ENCODE measurements around the gene SLC16A14. TPM values are rescaled to one million over a fixed set of nuclear protein-coding genes. Genes with fewer than 3 reads are reported as not detected.
A peak's percentile ranks its signal among the peaks of the same experiment; 100 is the strongest.

The SLC16A14 gene
- total RNA-seq, 4 donors from 2014 or later, result 0.85 to 4.1 (median 2.7) TPM

DNA sequence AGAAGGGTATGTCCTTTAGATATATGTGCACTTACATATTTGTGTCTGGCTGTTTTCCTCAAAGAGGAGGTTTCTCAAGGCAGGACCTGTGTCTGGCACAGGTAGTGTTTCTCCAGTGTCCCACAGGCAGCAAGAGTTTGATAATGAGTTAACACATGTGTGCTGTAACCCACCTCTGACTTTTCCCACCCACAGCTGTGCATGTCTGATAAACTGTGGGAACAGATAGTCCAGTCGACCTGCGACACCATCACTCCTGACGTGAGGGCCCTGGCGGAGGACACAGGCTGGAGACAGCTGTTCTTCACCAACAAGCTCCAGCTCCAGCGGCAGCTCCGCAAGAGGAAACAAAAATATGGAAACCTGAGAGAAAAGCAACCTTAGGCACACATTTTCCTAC is 58.2 kb downstream of the SLC16A14 start:
- H3K4me1 ChIP-seq, result peaks cover 0 to 9% (median 0%) of the 10 kb centered on the region in 3 donors
- H3K27ac ChIP-seq, result no peak overlapping the region
- ATAC-seq, result no peak
- 97 to 100% methylated on average over 3 to 4 of the region's 6 CpGs for WGBS, 2 donors (ENCODE audit: low coverage in 1 of 2)
- H3K27me3 ChIP-seq, result no peaks in the 10 kb centered on the region
- H3K36me3 ChIP-seq, result no peaks in the 10 kb centered on the region
- no peak overlapping the region for H3K4me3 ChIP-seq
- H3K9me3 ChIP-seq, result no peaks in the 10 kb centered on the region
- TF ChIP-seq POLR2AphosphoS5 (IDR thresholded peaks at IDR 0.05) (no peak), POLR2A (IDR thresholded peaks at IDR 0.05) (no peak)
- TF ChIP-seq, protein P1, sequence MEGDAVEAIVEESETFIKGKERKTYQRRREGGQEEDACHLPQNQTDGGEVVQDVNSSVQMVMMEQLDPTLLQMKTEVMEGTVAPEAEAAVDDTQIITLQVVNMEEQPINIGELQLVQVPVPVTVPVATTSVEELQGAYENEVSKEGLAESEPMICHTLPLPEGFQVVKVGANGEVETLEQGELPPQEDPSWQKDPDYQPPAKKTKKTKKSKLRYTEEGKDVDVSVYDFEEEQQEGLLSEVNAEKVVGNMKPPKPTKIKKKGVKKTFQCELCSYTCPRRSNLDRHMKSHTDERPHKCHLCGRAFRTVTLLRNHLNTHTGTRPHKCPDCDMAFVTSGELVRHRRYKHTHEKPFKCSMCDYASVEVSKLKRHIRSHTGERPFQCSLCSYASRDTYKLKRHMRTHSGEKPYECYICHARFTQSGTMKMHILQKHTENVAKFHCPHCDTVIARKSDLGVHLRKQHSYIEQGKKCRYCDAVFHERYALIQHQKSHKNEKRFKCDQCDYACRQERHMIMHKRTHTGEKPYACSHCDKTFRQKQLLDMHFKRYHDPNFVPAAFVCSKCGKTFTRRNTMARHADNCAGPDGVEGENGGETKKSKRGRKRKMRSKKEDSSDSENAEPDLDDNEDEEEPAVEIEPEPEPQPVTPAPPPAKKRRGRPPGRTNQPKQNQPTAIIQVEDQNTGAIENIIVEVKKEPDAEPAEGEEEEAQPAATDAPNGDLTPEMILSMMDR (IDR thresholded peaks at IDR 0.05), result no peak

GRCh38 chr2:230008708-230009066 is 60.0 kb downstream of the SLC16A14 start:
- no peaks in the 10 kb centered on the region for H3K36me3 ChIP-seq
- no peak overlapping the region for H3K4me3 ChIP-seq
- peaks cover 0 to 9% (median 0%) of the 10 kb centered on the region in 3 donors for H3K4me1 ChIP-seq
- 82 to 95% methylated on average over 1 of the region's 1 CpG for WGBS, 2 donors (ENCODE audit: low coverage in 1 of 2)
- TF ChIP-seq, protein P1 (IDR thresholded peaks at IDR 0.05), result no peak
- TF ChIP-seq EP300 (IDR thresholded peaks at IDR 0.05) (no peak), POLR2AphosphoS5 (IDR thresholded peaks at IDR 0.05) (no peak), POLR2A (IDR thresholded peaks at IDR 0.05) (no peak)
- H3K27me3 ChIP-seq, result no peaks in the 10 kb centered on the region
- no peak for ATAC-seq
- no peak overlapping the region for H3K27ac ChIP-seq
- H3K9me3 ChIP-seq, result no peaks in the 10 kb centered on the region

DNA sequence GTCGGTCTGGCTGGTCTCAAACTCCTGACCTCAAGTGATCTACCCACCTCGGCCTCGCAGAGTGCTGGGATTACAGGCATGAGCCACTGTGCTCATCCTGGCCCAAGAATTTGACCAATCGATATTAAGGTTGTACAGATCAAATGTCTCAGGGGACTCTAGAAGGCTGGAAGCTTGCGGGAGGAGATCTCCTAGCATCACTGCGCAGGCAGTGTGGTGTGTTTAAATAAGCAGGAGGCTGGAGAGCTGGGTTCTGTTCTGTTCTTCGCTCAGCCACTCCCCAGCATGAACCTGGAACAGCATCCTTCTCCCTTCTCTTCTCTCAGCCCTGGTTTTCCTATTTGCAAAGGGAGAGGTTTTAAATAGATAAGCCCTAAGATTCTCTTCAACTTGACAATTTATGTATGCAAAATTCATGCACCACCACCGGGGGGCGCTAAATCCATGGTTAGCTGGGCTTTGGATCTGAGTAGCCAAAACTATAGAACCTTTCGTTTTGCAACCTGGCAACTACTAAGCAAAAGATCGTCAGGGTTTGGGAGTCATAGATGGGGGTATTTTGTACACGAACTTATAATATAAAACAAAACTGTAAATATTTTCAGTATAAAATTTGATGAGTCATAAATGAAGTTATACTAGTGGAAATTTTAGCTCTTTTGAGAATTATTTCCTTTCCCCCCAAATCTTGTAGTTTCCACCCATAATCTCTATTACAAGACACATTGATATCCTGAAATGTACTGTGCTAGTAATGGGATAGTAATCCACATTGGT is 60.6 kb downstream of the SLC16A14 start:
- H3K27me3 ChIP-seq, result no peaks in the 10 kb centered on the region
- 26 to 39% methylated on average over 5 to 9 of the region's 12 CpGs for WGBS, 2 donors (ENCODE audit: low coverage in 1 of 2)
- H3K4me1 ChIP-seq, result peaks cover 0 to 9% (median 0%) of the 10 kb centered on the region in 3 donors
- TF ChIP-seq POLR2A (IDR thresholded peaks at IDR 0.05) (no peak), POLR2AphosphoS5 (IDR thresholded peaks at IDR 0.05) (no peak)
- TF ChIP-seq, protein P1 (IDR thresholded peaks at IDR 0.05), result peak; percentile 61 to 81 (median 72)
- H3K4me3 ChIP-seq, result no peak overlapping the region
- ATAC-seq, result peak; percentile 43
- H3K9me3 ChIP-seq, result no peaks in the 10 kb centered on the region
- no peak overlapping the region for H3K27ac ChIP-seq
- no peaks in the 10 kb centered on the region for H3K36me3 ChIP-seq

DNA sequence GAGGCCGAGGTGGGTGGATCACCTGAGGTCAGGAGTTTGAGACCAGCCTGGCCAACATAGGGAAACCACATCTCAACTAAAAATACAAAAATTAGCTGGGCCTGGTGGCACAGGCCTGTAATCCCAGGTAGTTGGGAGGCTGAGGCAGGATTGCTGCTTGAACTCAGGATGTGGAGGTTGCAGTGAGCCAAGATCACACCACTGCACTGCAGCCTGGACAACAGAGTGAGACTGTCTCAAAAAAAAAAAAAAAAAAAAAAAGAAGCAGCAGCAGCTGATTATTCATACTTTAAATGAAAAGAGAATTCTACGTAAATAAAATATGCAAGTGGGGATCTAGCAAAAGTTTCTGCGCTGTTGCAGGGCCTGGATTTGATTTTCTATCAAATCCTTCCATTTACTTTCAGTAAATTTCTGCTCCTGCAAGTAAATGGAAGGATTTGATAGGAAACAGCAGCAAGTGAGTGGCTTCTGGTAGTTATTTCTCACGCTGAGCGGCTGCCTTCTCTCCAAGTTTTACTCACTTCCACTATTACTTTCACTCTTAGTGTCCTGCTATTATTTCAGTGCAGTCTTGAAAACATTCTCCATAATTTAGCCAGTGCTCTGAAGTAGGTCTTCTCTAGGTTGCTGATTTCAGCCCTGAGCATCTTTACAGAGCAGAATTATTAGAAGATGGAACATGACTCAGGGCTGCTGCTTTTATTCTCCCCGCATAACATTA is 68.4 kb downstream of the SLC16A14 start:
- no peaks in the 10 kb centered on the region for H3K4me1 ChIP-seq
- no peaks in the 10 kb centered on the region for H3K27me3 ChIP-seq
- H3K9me3 ChIP-seq, result no peaks in the 10 kb centered on the region
- TF ChIP-seq POLR2A (IDR thresholded peaks at IDR 0.05), result no peak
- TF ChIP-seq, protein P1 (IDR thresholded peaks at IDR 0.05), result no peak
- no peak for TF ChIP-seq POLR2AphosphoS5 (IDR thresholded peaks at IDR 0.05)
- no peak for TF ChIP-seq EP300 (IDR thresholded peaks at IDR 0.05)
- no peak for ATAC-seq
- 79 to 89% methylated on average over 6 of the region's 6 CpGs for WGBS, 2 donors (ENCODE audit: low coverage in 1 of 2)
- H3K36me3 ChIP-seq, result no peaks in the 10 kb centered on the region
- H3K27ac ChIP-seq, result no peak overlapping the region
- no peak overlapping the region for H3K4me3 ChIP-seq

All from gastroesophageal sphincter (tissue), 4 donors.